ENCODE data around the gene SLIT3. TPM values are rescaled to one million over a fixed set of nuclear protein-coding genes. Genes with fewer than 3 reads are reported as not detected.

Gene SLIT3
- total RNA-seq, 1 experiment from 2014 or later: 0.10 TPM

DNA sequence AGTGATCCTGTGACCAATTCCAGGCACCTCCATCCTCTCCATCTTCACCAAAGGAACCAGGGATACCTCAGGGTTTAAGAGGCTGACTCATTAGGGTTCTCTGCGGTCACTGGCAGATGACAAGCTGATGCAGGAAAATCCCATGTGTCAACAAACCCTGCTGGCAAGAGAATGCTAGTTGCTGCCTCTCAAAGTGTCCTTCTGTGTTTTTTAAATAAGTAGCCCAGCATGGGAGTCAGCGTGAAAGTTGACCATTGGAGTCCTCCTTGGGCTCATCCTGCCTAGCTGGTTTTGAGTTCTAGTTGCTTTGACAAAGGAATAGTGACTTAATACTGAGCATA is 200.2 kb downstream of the SLIT3 start:
- Histone ChIP-seq H3K9me2 (ENCODE audit: insufficient read depth) (no peaks in the 10 kb centered on the region), H3K36me3 (ENCODE audit: control insufficient read depth in 1 of 2, insufficient read depth in 2 of 2, low read length in 2 of 2) (no peaks in the 10 kb centered on the region), H3K9me3 (ENCODE audit: control insufficient read depth in 1 of 2, insufficient read depth in 1 of 2, low read depth in 1 of 2, low read length in 2 of 2) (no peaks in the 10 kb centered on the region), H4K20me1 (ENCODE audit: insufficient read depth) (no peaks in the 10 kb centered on the region), H3K4me1 (ENCODE audit: control insufficient read depth in 1 of 2, insufficient read depth in 2 of 2, low read length in 2 of 2) (no peaks in the 10 kb centered on the region), H3K27me3 (ENCODE audit: insufficient read depth, low read length) (peaks cover 54% of the 10 kb centered on the region), H3K9ac (ENCODE audit: low read length) (no peak overlapping the region), H2AFZ (ENCODE audit: low read depth, low read length, poor library complexity, severe bottlenecking) (no peak overlapping the region), H3K4me2 (ENCODE audit: low read length) (no peak overlapping the region), H3K79me2 (ENCODE audit: insufficient read depth, low read length) (no peaks in the 10 kb centered on the region), H3K4me3 (replicated peaks in 1 of 2; ENCODE audit: low read depth in 1 of 2, low read length in 2 of 2) (no peak overlapping the region), H3K27ac (ENCODE audit: low read depth, low read length) (no peak overlapping the region)
- CTCF ChIA-PET: no interaction called here
- intact Hi-C loops (cut with micrococcal nuclease): no loop called here
- no peak for ATAC-seq
- RAD21 ChIA-PET (ENCODE audit: low non-redundant PET in 1 of 2, low total read pairs in 2 of 2, uncharacterized antibody in 2 of 2, unreplicated experiment in 2 of 2): no interaction called here
- DNase-seq (ENCODE audit: low read depth, low spot score): no peak
- no TSS peak for BruUV-seq (replicated peaks)
- POLR2A ChIA-PET: no interaction called here
- TF ChIP-seq TCF7L2 (IDR thresholded peaks at IDR 0.05; ENCODE audit: borderline replicate concordance, extremely low read depth, insufficient read depth, insufficient read length) (no peak), EGR1 (IDR thresholded peaks at IDR 0.05; ENCODE audit: low read depth) (no peak), SIN3A (IDR thresholded peaks at IDR 0.05; ENCODE audit: low read depth) (no peak), ELF1 (IDR thresholded peaks at IDR 0.05; ENCODE audit: borderline replicate concordance, low read depth) (no peak), SP1 (IDR thresholded peaks at IDR 0.05; ENCODE audit: low read depth) (no peak), EZH2phosphoT487 (IDR thresholded peaks at IDR 0.05; ENCODE audit: borderline replicate concordance) (no peak), EZH2 (IDR thresholded peaks at IDR 0.05) (no peak)
- TF ChIP-seq, protein P1, sequence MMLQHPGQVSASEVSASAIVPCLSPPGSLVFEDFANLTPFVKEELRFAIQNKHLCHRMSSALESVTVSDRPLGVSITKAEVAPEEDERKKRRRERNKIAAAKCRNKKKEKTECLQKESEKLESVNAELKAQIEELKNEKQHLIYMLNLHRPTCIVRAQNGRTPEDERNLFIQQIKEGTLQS (IDR thresholded peaks at IDR 0.05): no peak
- TF ChIP-seq, protein P2, sequence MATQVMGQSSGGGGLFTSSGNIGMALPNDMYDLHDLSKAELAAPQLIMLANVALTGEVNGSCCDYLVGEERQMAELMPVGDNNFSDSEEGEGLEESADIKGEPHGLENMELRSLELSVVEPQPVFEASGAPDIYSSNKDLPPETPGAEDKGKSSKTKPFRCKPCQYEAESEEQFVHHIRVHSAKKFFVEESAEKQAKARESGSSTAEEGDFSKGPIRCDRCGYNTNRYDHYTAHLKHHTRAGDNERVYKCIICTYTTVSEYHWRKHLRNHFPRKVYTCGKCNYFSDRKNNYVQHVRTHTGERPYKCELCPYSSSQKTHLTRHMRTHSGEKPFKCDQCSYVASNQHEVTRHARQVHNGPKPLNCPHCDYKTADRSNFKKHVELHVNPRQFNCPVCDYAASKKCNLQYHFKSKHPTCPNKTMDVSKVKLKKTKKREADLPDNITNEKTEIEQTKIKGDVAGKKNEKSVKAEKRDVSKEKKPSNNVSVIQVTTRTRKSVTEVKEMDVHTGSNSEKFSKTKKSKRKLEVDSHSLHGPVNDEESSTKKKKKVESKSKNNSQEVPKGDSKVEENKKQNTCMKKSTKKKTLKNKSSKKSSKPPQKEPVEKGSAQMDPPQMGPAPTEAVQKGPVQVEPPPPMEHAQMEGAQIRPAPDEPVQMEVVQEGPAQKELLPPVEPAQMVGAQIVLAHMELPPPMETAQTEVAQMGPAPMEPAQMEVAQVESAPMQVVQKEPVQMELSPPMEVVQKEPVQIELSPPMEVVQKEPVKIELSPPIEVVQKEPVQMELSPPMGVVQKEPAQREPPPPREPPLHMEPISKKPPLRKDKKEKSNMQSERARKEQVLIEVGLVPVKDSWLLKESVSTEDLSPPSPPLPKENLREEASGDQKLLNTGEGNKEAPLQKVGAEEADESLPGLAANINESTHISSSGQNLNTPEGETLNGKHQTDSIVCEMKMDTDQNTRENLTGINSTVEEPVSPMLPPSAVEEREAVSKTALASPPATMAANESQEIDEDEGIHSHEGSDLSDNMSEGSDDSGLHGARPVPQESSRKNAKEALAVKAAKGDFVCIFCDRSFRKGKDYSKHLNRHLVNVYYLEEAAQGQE (IDR thresholded peaks at IDR 0.05; ENCODE audit: low read depth): no peak

All from HCT116 (cell line).